Kidney (tissue), 14 donors: ENCODE data around the gene MGP. TPM values are rescaled to one million over a fixed set of nuclear protein-coding genes. Genes with fewer than 3 reads are reported as not detected.

ENCODE experiments used
- DNase-seq, 5 donors: peaks; one replicate each; pipeline ENCODE4 v3.0.0-alpha.2; 2013 to 2020
- FAIRE-seq: peaks from 2 replicates; lab custom pipeline; 2012; peaks lifted over from hg19 to GRCh38; lab: Jason Lieb, UNC
- H3K27ac ChIP-seq, 2 donors: one replicate each; pipeline ENCODE4 v1.7.0; 2013; ENCODE audit warnings: low read depth in 2 of 2, low read length in 2 of 2, inconsistent platforms in 1 of 2
- H3K27me3 ChIP-seq: one replicate; pipeline ENCODE4 v1.7.1; 2013; ENCODE audit warnings: low read length, inconsistent platforms; ENCODE audit not compliant: control insufficient read depth, insufficient read depth
- H3K36me3 ChIP-seq, 3 donors: one replicate each; pipeline versions ENCODE4 v1.7.0 to v1.7.1; 2013; ENCODE audit warnings: low read length in 3 of 3, control low read depth in 1 of 3, inconsistent platforms in 1 of 3; ENCODE audit not compliant: insufficient read depth in 3 of 3, control insufficient read depth in 2 of 3
- H3K4me1 ChIP-seq, 3 donors: one replicate each; pipeline versions ENCODE4 v1.7.0 to v1.7.1; 2013; ENCODE audit warnings: low read length in 3 of 3, inconsistent platforms in 1 of 3, low read depth in 1 of 3; ENCODE audit not compliant: control insufficient read depth in 2 of 3, insufficient read depth in 2 of 3
- H3K4me3 ChIP-seq, 3 donors: one replicate each; pipeline versions ENCODE4 v1.7.0 to v1.8.1; 2013; ENCODE audit warnings: low read length in 3 of 3, control low read depth in 1 of 3, inconsistent platforms in 1 of 3
- H3K9ac ChIP-seq, 3 donors: one replicate each; pipeline versions ENCODE4 v1.7.0 to v1.7.1; 2013; ENCODE audit warnings: low read length in 3 of 3, control low read depth in 1 of 3, inconsistent platforms in 1 of 3
- H3K9me3 ChIP-seq, 3 donors: one replicate each; pipeline versions ENCODE4 v1.7.0 to v1.7.1; 2013; ENCODE audit warnings: low read length in 3 of 3, control low read depth in 1 of 3, inconsistent platforms in 1 of 3; ENCODE audit not compliant: control insufficient read depth in 2 of 3, insufficient read depth in 1 of 3
- CTCF ChIP-seq: IDR thresholded peaks from 3 replicates; pipeline ENCODE4 v1.5.1; 2012; ENCODE audit warnings: mild to moderate bottlenecking, moderate library complexity, borderline replicate concordance; ENCODE audit not compliant: insufficient read depth; ENCODE audit errors: extremely low read depth
- intact Hi-C: fragments of 100-400 bp; cut with DNase I; formaldehyde crosslinking; loops from one replicate; pipeline ENCODE4 v1.11.1; 2022
- polyA plus RNA-seq: library from polyadenylated mRNA; stranded (reverse); fragments of 350-450 nt; fragmentation: Illumina TruSeq; extraction: RNeasy Lipid Tissue Mini Kit (QIAGEN cat#74804); gene quantifications from one replicate; pipeline ENCODE4 v1.2.3, GENCODE V29; 2014; ENCODE audit warnings: low read depth, low replicate concordance; ENCODE audit not compliant: insufficient read depth
- total RNA-seq: library from RNA; stranded (reverse); fragmentation: NEBNext Ultra II Directional; extraction: Animal tissue kit (Norgen Biotek cat#: 25700); gene quantifications from one replicate; pipeline ENCODE4 v1.2.1, GENCODE V29; 2021
- donor health status: control.
- donor health status: control.
- donor health status: control.
- donor health status: control.
- donor health status: control.
- donor health status: DM: yes; HTN: yes; CAD: no.
- donor health status: Normal renal cell carcinoma (clear cell type).

The MGP gene
- total and polyA plus RNA-seq, 2 donors from 2014 or later, result 745 to 811 TPM

GRCh38 chr12:14904854-14905253, 19.2 kb upstream of the MGP start:
- no peak overlapping the region for H3K9ac ChIP-seq
- DNase-seq (no peak), FAIRE-seq (no peak)
- no peaks in the 10 kb centered on the region for H3K27me3 ChIP-seq
- intact Hi-C loops, result no loop called here
- peak overlapping the region in 1 of 3 donors; percentile 32 for H3K4me3 ChIP-seq
- peaks cover 0 to 7% (median 0%) of the 10 kb centered on the region in 3 donors for H3K4me1 ChIP-seq
- peak overlapping the region; percentile 36 to 87 for H3K27ac ChIP-seq
- no peaks in the 10 kb centered on the region for H3K36me3 ChIP-seq
- no peak for TF ChIP-seq CTCF
- H3K9me3 ChIP-seq, result no peaks in the 10 kb centered on the region

- Histone ChIP-seq H3K4me1 (peaks cover 0 to 7% (median 0%) of the 10 kb centered on the region in 3 donors), H3K4me3 (no peak overlapping the region), H3K9me3 (no peaks in the 10 kb centered on the region), H3K27me3 (no peaks in the 10 kb centered on the region), H3K27ac (no peak overlapping the region), H3K36me3 (no peaks in the 10 kb centered on the region), H3K9ac (no peak overlapping the region)
- intact Hi-C loops, result no loop called here
- DNase-seq (no peak), FAIRE-seq (no peak)
- TF ChIP-seq CTCF, result no peak
Measured at GRCh38 chr12:14903386-14904098, 17.9 kb upstream of the MGP start.

GRCh38 chr12:14902465-14902864, 16.8 kb upstream of the MGP start:
- H3K9ac ChIP-seq, result no peak overlapping the region
- intact Hi-C loops, result no loop called here
- TF ChIP-seq CTCF, result no peak
- DNase-seq (no peak), FAIRE-seq (no peak)
- H3K4me3 ChIP-seq, result no peak overlapping the region
- H3K27ac ChIP-seq, result no peak overlapping the region
- H3K36me3 ChIP-seq, result no peaks in the 10 kb centered on the region
- no peaks in the 10 kb centered on the region for H3K9me3 ChIP-seq
- peaks cover 0 to 7% (median 0%) of the 10 kb centered on the region in 3 donors for H3K4me1 ChIP-seq
- no peaks in the 10 kb centered on the region for H3K27me3 ChIP-seq
